Activated T-cell treated with anti-CD3 and anti-CD28 coated beads, Interleukin-2, amount 50 U/mL, for 24 hours (primary cell): Measurements from ENCODE around the gene KCNQ1OT1.

Source experiments
- DNase-seq: peaks from one replicate; pipeline ENCODE4 v3.0.0-alpha.2; 2020
- H3K27ac Mint-ChIP-seq: 2 replicates; pipeline ENCODE4 v1.8.0; 2020; ENCODE audit warnings: mild to moderate bottlenecking, mixed read lengths
- H3K27me3 Mint-ChIP-seq: 2 replicates; pipeline ENCODE4 v1.8.0; 2020; ENCODE audit warnings: mixed read lengths
- H3K36me3 Mint-ChIP-seq: 2 replicates; pipeline ENCODE4 v1.8.0; 2020; ENCODE audit warnings: low read depth, mixed read lengths
- H3K4me1 Mint-ChIP-seq: 2 replicates; pipeline ENCODE4 v1.8.0; 2020; ENCODE audit warnings: low read depth, mixed read lengths
- H3K4me3 Mint-ChIP-seq: 2 replicates; pipeline ENCODE4 v1.8.0; 2020; ENCODE audit warnings: mild to moderate bottlenecking, moderate library complexity, mixed read lengths
- H3K9me3 Mint-ChIP-seq: 2 replicates; pipeline ENCODE4 v1.8.0; 2020; ENCODE audit warnings: mixed read lengths

The KCNQ1OT1 gene

DNA sequence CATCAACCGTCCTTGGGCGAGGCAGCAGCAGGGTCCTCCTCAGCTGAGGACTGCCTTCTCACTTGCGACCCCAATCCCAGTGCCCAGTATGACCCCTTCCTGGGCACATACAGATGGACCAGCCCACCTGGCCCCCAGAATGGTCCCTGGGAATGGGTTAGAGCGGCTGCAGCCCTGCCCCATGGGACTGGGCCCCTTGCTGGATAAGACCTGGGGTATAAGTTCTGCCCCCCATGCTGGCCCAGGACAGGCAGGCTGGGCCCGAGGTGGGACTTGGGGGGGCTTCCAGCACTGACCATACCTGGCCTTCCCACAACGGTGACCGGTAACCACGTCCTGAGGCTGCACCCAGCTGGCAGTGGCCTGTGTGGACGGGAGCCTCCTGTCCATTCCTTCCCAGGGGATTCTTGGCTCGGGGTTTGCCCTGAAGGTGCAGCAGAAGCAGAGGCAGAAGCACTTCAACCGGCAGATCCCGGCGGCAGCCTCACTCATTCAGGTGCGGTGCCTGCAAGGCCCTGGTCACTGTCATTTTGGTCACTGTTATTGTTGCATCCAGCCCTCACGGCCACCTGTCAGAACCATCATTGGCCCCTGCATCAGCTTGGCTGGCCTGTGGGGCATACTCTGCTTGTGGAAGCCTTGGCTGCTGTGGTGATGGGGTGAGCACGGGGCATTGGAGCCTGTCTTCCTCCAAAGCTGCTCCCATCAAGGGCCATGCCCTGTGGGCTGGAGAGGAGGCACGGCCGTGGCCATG lies 114.8 kb downstream of the KCNQ1OT1 start:
- Mint-ChIP-seq H3K9me3 (no peaks in the 10 kb centered on the region), H3K4me3 (no peak overlapping the region), H3K36me3 (peaks cover 18% of the 10 kb centered on the region), H3K27me3 (no peaks in the 10 kb centered on the region), H3K4me1 (no peaks in the 10 kb centered on the region), H3K27ac (no peak overlapping the region)
- peak; percentile 13 for DNase-seq

- H3K4me3 Mint-ChIP-seq, result no peak overlapping the region
- H3K36me3 Mint-ChIP-seq, result peaks cover 12% of the 10 kb centered on the region
- H3K27me3 Mint-ChIP-seq, result no peaks in the 10 kb centered on the region
- DNase-seq, result no peak
- no peaks in the 10 kb centered on the region for H3K4me1 Mint-ChIP-seq
- H3K9me3 Mint-ChIP-seq, result no peaks in the 10 kb centered on the region
- no peak overlapping the region for H3K27ac Mint-ChIP-seq
These were observed 115.4 kb downstream of the KCNQ1OT1 start for GRCh38 chr11:2584434-2584811.

DNA sequence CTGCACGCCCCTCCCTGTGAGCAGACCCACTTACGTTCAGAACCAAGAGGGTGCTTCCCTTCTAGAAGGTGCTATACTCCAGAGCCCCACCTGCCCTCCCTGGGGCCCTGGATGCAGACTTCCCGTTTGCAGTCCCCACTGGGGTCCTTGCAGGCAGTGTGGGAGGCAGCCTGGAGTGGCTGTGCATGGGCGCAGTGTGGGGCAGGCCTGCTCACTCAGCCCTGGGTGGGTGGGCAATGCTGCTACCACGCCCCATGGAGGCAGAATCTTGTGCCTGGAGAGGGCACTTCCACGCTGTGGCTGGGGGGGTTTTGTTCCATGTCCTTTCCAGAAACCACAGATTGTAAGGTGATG lies 116.2 kb downstream of the KCNQ1OT1 start:
- DNase-seq, result peak; percentile 14
- H3K4me3 Mint-ChIP-seq, result no peak overlapping the region
- peaks cover 6% of the 10 kb centered on the region for H3K36me3 Mint-ChIP-seq

GRCh38 chr11:2582946-2583604 lies 116.7 kb downstream of the KCNQ1OT1 start:
- H3K27me3 Mint-ChIP-seq, result no peaks in the 10 kb centered on the region
- H3K9me3 Mint-ChIP-seq, result no peaks in the 10 kb centered on the region
- DNase-seq, result peak; percentile 21
- peaks cover 3% of the 10 kb centered on the region for H3K36me3 Mint-ChIP-seq
- no peak overlapping the region for H3K27ac Mint-ChIP-seq
- H3K4me3 Mint-ChIP-seq, result no peak overlapping the region
- no peaks in the 10 kb centered on the region for H3K4me1 Mint-ChIP-seq

More for the DNA sequence above, 116.2 kb downstream of the KCNQ1OT1 start:
- Mint-ChIP-seq H3K27ac (no peak overlapping the region), H3K9me3 (no peaks in the 10 kb centered on the region), H3K27me3 (no peaks in the 10 kb centered on the region), H3K4me1 (no peaks in the 10 kb centered on the region)

GRCh38 chr11:2582351-2582945 lies 117.3 kb downstream of the KCNQ1OT1 start:
- Mint-ChIP-seq H3K4me3 (no peak overlapping the region), H3K9me3 (no peaks in the 10 kb centered on the region), H3K4me1 (no peaks in the 10 kb centered on the region), H3K27ac (no peak overlapping the region), H3K36me3 (peaks cover 3% of the 10 kb centered on the region), H3K27me3 (no peaks in the 10 kb centered on the region)
- DNase-seq, result peak; percentile 14

DNA sequence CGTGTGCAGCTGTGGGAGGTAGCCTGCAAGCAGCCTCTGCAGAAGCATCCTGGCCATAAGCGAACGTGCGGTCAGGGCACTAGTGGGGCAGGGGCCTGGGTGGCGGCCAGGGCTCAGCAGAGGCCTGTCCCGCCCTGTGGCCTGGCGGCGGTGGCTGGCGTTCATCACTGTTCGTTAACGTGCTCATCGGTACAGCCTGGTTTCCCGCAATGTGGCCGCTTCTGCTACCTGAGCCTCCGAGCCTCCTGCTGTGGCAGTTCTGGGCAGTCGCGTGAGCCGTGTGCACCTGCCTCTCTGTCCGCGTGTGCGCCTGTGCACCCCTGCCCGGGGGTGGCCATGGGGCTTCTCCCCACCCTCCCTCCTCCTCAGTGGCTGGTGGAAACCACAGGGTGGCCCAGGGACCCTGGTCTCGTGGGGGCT lies 117.9 kb downstream of the KCNQ1OT1 start:
- Mint-ChIP-seq H3K27me3 (no peaks in the 10 kb centered on the region), H3K4me1 (no peaks in the 10 kb centered on the region), H3K36me3 (peaks cover 3% of the 10 kb centered on the region), H3K4me3 (no peak overlapping the region), H3K27ac (no peak overlapping the region), H3K9me3 (no peaks in the 10 kb centered on the region)
- DNase-seq, result peak; percentile 8

GRCh38 chr11:2581151-2581930 lies 118.5 kb downstream of the KCNQ1OT1 start:
- Mint-ChIP-seq H3K36me3 (peaks cover 3% of the 10 kb centered on the region), H3K27me3 (no peaks in the 10 kb centered on the region), H3K27ac (no peak overlapping the region), H3K4me3 (no peak overlapping the region), H3K9me3 (no peaks in the 10 kb centered on the region), H3K4me1 (no peaks in the 10 kb centered on the region)
- DNase-seq, result peak; percentile 11

GRCh38 chr11:2580571-2581001 lies 119.2 kb downstream of the KCNQ1OT1 start:
- Mint-ChIP-seq H3K4me3 (no peak overlapping the region), H3K36me3 (peaks cover 3% of the 10 kb centered on the region), H3K4me1 (no peaks in the 10 kb centered on the region), H3K9me3 (no peaks in the 10 kb centered on the region), H3K27me3 (no peaks in the 10 kb centered on the region), H3K27ac (no peak overlapping the region)
- DNase-seq, result peak; percentile 18

DNA sequence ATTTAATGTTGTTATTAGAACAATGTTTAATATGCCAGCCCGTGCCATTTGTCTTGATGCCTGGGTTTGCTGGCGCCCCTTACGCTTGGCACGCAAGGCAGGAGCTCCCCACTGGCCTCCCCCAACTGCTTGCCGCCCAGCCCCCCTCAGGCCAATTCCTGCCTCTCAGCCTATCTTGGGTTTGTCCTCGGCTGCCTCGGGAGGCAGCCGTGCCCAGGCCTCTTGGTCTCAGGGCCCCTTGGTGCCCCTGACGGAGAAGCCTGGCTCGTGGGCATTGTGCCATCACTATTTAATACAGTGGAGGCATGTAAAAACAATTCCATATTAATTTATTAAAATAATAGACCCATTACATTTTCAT lies 119.8 kb downstream of the KCNQ1OT1 start:
- Mint-ChIP-seq H3K27ac (no peak overlapping the region), H3K4me3 (no peak overlapping the region), H3K36me3 (peaks cover 3% of the 10 kb centered on the region), H3K9me3 (no peaks in the 10 kb centered on the region), H3K4me1 (no peaks in the 10 kb centered on the region), H3K27me3 (no peaks in the 10 kb centered on the region)
- no peak for DNase-seq

DNA sequence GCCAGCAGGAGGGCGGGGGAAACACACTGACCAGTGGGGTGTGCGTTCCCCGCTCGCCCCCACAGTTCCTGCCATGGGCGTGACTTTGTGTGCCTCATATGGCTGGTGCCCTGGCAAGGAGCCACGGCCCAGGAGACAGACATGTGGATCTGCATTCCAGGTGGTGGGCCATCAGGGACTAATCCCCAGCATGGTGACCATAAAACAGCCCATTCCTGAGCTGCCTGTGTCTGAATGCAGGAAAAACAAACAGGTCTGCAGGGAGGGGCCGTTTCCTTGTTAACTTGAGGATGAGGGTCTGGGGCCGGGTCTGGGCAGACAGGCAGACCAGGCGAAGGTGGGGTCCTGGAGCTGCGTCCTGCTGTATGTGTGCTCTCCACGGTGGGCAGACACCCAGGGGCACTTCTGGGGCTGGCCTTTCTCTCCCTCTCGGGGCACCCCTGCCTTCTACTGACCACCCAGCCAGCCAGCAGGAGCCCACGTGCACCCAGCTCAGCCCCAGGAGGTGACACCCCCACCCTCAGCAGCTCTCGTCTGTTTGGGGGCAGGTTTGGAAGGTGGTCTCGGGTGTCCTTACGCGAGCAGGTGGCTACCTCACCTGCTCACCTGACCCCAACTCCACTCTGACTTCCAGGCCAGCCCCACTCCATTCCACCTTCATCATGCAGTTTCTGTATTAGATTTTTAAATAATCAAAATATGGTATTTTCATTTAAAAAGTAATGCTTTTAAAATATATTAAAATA lies 120.3 kb downstream of the KCNQ1OT1 start:
- H3K4me1 Mint-ChIP-seq, result no peaks in the 10 kb centered on the region
- no peaks in the 10 kb centered on the region for H3K27me3 Mint-ChIP-seq
- no peak overlapping the region for H3K27ac Mint-ChIP-seq
- no peaks in the 10 kb centered on the region for H3K9me3 Mint-ChIP-seq
- DNase-seq, result peak; percentile 18
- no peak overlapping the region for H3K4me3 Mint-ChIP-seq
- H3K36me3 Mint-ChIP-seq, result peaks cover 3% of the 10 kb centered on the region

GRCh38 chr11:2578929-2579270 lies 120.9 kb downstream of the KCNQ1OT1 start:
- no peak overlapping the region for H3K4me3 Mint-ChIP-seq
- DNase-seq, result peak; percentile 23
- no peaks in the 10 kb centered on the region for H3K4me1 Mint-ChIP-seq
- no peaks in the 10 kb centered on the region for H3K9me3 Mint-ChIP-seq
- peaks cover 3% of the 10 kb centered on the region for H3K36me3 Mint-ChIP-seq
- H3K27me3 Mint-ChIP-seq, result no peaks in the 10 kb centered on the region
- H3K27ac Mint-ChIP-seq, result no peak overlapping the region

DNA sequence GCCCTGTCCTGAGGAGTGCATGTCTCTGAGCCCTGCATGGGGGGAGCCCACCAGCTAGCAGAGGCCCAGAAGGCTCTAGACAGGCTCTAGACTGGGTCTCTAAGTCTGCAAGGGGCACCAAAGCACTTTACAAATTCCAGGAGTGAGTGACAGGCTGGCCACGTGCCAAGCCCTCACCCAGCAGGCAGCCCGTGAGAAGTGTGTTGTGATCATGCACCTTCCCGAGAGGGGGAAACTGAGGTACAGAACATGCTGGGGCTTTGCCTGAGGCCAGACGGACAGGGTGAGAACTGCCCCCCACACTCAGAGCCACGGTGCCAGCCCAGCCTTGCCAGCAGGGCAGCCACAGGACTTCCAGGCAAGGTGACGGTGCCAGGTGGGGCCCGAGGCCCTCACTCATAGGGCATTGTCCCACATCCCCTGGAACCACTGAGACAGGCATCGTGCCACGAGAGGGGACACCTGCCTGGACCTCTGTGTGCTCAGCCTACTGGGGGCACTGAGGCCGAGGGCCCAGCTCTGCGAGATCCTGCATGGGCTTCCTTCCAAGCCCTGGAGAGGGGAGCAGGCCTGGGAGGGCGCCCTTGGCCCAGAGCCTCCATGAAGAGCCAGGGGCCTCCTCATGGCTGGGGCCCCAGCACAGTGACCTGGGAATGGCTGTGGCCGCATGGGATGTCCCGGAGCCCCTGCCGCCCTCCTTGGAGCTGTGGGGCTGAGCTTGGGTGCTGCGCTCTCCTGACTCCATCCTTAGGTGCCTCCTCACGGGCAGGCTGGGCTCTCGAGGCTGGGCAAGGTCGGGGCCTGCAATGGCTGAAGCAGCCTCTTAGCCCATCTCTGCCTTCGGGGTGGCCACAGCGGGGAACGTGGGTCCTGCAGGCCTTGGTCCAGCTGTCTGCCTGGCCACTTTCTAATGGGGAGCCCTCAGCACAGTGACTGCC lies 121.5 kb downstream of the KCNQ1OT1 start:
- Mint-ChIP-seq H3K27ac (no peak overlapping the region), H3K27me3 (no peaks in the 10 kb centered on the region), H3K9me3 (no peaks in the 10 kb centered on the region), H3K36me3 (peaks cover 3% of the 10 kb centered on the region), H3K4me3 (no peak overlapping the region), H3K4me1 (no peaks in the 10 kb centered on the region)
- DNase-seq, result peak; percentile 24
